GM12892 (cell line): ENCODE results near the gene GALNT18.

Experiments
- POLR2A ChIP-seq: IDR thresholded peaks from 2 replicates; pipeline ENCODE4 v1.6.1; 2011; ENCODE audit warnings: low read depth, low read length, control low read depth
- POLR2AphosphoS5 ChIP-seq: IDR thresholded peaks from 2 replicates; pipeline ENCODE4 v1.6.1; 2011; ENCODE audit warnings: low read depth, low read length, control low read depth
- TAF1 ChIP-seq: IDR thresholded peaks from 2 replicates; pipeline ENCODE4 v1.6.1; 2011; ENCODE audit warnings: low read depth, mild to moderate bottlenecking, control low read depth, low read length, borderline replicate concordance

DNA sequence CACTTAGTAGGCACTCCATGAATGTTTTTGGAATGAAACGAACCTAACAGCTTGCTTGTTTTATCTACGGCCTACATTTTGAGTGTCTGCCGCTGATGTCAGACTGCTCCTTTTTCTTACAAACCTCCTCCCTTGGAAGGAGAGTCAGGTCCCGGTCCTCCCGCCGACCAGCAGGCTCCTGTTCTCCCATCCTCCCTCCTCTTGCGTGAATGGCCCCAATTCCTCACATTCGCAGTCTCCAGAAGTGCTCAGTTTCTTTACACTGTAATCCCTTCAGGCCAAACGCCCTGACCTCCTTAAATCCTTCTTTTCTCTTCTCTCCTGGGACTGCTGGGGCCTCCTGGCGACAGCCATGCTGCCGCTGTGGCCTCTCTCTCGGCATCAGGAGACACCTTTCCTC, 186.2 kb downstream of the GALNT18 start:
- no peak for TF ChIP-seq POLR2A
- no peak for TF ChIP-seq POLR2AphosphoS5
- TF ChIP-seq TAF1: no peak
